RKO (cell line): Measurements from ENCODE around the gene LIF.

Experiments used
- DNase-seq: peaks from one replicate; pipeline ENCODE4 v3.0.0-alpha.2; 2016; ENCODE audit warnings: low spot score

LIF gene

DNA sequence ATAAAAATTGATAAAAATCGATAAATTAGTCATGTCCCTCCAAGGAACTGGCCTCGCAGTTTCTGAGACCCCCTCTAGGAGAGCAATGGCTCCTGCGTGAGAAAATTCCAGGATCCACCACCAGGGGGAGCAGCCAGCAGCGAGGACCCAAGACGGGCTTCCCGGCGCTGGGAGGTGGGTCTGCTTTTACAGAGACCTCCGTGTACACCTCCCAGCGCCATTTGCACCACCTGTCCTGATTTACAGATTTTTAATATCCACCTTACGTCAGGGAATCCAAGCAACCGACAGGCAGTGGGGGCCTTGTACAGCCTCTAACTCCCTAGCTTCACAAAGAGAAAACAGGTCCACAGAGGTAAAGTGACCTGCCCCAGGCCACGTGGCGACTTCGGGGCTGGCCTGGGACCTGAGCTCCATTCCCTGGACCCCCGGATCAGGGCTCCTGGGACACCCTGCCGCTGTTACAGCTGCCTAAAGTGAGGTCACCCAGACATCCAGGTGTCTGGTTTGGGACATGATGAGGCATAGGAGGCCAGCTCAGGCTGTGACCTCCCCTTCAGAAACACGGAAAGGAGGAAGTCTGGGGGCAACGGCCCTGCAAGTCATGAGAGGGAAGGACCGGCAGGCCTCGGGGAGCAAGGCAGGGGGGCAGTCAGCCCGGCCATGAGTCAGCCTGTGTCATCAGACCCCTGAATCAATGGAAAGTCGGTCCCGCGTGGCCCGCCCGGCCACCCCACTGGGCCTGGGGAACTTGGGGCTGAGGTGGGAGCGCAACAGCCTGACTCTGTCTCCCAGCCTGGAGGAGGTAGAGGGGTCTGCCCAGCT is 16.6 kb upstream of the LIF start:
- DNase-seq: peak; percentile 65

DNA sequence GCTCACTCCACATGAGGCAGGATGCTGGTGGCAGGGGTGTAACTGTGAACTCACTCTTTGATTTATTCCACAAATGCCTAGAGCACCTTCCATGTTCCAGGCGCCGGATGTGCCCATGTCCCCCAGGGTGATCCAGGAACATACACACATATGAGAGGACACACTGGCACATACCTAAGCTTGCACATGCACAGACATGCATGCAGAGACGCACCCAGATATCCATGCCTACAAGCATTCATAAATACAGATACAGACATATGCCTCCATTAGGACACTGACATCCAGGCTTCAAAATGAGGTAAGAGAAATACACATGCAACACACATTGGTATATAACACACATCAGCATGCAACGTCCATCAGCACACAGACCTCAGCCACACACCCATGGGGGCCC is 15.6 kb upstream of the LIF start:
- DNase-seq: no peak

DNA sequence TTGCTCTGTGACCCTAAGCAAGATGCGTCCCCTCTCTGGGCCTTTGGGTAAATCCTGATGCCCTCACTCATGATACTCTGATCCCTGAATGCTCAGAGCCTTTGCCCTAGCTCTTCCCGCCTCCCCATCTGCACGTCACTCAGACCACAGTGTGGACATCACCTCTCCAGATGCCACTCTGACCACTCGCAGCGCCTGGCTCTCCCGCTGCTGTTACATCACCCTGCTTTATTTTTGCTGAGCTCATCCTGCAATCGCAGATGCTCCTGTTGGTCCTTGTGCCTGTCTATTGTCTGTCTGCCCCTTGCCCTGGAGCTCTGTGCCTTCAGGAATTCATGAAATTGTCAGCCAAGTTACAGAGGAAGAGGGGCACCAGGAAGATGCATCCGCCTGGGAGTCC is 14.6 kb upstream of the LIF start:
- DNase-seq: no peak

DNA sequence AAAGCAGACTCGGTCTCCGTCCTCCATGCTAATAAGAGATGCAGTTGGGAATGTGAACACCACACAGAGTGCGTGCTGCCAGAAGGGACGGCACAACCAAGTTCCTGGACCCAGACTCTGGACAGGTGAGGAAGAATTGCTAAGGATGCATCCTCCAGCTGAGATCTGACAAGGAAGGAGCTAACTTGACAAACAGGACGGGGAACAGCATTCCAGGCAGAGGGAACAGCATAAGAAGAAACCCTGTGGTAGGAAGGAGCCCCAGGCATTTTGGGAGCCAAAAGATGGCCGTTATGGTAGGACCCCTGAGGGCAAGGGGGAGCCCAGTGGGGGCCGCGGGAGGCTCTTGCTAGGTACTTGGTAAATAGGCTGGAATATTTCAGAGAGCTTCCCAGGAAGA is 14.1 kb upstream of the LIF start:
- no peak for DNase-seq

DNA sequence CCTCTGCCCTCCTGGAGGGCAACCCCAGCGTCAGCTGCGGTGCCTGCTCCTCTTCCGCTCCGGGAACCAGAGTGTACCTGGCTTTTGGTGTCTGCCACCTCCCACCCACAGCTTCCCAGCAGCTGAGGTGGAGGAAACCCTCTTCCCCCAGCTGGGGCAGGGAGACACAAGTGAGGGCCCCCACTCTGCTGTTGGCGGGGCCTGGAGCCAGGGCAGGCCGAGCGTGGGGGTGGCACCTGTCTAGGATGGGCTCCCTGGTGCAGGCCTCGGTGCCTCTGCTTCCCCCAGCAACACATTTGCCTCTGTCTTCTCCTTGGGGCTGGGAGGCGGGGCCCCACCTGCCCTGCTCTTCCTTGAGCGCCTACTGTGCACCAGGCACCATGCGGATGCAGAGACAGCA is 13.7 kb upstream of the LIF start:
- no peak for DNase-seq

DNA sequence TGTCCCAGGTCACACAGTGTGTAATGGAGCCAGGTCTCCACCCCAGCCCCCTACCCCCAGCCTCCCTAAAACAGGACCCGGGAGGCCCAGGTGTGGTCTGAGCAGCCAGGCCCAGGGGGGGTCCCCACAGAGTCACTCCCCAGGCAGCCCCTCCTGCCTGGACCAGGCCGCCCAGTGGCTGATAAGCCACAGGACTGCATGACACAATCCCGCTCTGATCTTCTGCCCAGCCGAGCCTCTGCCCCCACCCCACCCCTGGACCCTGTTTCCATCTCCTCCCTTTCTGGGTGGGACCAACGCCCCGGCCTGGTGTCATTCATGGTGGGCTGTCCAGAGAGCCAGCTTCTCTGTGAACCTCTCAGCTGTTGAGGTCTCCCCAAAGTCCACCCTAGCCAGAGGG is 7.8 kb upstream of the LIF start:
- DNase-seq: peak; percentile 30

DNA sequence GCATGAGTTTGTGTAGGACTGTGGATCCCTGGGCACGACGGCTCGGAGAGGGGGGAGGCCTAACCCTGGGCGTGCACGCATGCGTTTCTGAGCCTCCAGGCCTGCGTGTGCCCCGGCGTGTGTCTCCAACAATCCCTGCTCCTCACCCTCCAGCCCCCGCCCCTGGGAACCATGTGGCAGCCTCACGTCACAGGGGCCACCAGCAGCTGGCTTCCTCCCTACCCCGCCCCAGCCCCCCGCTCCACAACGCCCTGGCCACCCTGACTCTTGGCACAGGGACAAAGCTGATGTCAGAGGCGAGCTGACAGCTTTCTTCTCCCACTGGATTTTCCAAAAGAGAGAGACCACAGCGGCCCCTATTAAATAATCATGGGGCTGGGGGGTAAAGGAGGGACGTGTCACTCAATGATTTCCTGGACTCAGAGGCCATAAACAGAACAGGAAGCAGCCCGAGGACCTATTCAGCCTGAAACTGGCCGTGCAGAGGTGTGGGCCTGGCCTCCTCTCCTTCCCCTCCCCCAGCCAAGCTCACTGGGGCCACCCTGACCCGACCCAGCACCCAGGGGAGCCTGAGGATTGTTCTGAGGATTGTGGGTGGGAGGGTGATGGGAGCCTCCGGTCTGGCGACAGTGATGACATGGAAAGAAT is 6.8 kb upstream of the LIF start:
- peak; percentile 37 for DNase-seq

DNA sequence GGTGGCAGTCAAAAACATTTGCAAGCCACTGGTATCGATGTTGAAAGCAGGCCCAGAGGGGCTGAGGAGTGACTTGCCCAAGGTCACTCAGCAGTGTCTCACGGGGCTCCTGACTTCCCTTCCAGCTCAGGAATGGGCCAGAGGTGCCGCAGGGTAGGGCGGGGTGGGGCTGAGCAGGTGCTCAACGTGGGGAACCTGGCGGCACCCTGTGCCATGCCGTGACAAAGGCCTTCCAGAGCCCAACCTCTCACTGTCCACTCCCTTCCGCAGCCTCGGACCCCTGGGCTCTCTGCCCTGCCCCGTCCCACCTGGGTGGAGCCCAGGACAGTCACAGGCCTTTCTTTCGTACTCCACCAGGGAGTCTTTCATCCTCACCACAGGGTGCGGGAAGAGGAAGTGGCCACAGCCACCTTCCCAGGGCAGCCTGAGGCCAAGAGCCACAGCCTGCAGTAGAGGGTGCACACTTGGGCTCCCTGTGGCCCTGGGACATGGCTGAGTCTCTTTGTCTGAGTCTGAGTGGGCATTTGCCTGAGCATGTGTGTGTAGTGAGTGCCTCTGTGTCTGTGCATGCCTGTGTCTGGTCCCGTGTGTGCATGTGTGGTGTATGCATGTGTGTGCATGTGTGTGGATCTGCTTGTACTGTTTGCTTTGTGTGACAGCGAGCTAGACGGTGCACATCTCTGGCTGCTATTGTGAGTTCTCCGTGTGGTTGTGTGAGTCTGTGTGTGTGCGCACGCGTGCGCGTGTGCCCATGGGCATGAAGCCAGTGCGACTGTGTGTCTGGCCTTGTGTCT is 6.0 kb upstream of the LIF start:
- DNase-seq: peak; percentile 21

DNA sequence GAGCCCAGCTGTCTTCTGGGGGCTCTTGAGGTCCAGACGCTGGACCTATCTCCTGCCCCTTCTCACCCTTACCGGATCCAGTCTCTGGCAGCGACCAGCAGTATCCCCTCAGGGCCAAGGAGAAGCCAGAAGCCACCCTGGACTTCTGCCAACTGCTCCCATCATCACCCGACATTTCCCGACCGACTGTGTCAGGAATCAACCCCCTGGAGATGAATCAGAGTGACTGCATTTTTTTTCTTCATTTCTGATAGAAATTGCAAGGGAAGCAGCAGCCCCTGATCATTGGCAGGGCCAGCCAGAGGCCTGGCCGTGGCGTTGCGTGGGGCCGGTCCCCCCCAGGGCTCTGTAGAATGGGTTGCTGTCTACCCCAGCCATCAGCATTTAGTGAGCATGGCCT is 5.2 kb upstream of the LIF start:
- DNase-seq: peak; percentile 84

DNA sequence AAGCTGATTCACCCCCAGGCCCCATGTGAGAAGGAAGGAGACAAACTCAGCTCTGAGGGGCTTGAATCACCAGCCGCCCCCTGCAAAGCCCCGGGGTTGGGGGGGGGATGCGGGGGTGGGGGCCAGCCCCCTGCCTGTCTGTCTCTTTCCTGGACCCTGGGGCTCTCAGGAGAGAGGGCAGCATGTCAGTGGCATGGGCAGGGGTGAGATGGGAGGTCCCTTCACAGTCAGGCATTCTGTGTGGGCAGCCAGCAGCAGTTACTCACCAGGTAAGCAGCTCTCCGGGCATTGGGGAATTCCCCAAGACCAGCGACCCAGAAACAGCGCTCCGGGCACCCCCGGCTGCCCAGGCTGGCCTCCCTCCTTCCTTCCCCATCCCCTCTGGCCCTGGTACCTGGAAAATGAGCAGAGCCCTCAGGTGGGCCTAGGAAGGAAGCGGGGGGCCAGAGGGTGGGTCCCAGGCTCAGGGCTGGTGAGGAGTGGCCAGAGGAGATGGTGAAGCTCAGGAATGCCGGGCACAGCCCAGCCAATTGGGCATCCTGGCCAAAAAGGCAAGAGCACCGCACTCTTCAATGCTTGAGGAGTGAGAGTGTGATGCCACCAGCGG is 4.2 kb upstream of the LIF start:
- DNase-seq: peak; percentile 85

DNA sequence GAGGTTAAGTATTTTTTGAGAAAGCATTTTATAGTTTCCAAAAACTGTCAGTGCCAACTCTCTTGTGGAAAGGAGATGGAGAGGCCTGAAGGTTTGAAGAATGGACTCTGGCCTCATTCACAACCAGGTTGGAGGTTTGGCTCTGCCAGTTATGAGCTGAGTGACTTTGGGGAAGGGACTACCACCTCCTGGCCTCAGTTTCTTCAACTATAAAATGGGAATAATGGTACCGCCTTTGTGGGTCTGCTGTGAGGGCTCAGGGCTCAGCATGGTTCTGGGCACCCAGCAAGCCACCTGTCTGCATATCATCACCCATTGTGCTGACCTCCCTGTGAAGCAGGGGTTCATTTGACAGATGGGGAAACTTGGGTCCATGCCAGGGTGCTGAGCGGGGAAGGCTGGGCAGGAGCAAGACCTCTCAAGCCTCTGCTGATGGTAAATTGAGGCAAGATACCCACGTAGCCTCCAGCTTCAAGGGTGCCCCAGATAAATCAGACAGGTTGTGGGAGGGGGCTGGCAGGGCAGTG is 3.5 kb upstream of the LIF start:
- DNase-seq: no peak

DNA sequence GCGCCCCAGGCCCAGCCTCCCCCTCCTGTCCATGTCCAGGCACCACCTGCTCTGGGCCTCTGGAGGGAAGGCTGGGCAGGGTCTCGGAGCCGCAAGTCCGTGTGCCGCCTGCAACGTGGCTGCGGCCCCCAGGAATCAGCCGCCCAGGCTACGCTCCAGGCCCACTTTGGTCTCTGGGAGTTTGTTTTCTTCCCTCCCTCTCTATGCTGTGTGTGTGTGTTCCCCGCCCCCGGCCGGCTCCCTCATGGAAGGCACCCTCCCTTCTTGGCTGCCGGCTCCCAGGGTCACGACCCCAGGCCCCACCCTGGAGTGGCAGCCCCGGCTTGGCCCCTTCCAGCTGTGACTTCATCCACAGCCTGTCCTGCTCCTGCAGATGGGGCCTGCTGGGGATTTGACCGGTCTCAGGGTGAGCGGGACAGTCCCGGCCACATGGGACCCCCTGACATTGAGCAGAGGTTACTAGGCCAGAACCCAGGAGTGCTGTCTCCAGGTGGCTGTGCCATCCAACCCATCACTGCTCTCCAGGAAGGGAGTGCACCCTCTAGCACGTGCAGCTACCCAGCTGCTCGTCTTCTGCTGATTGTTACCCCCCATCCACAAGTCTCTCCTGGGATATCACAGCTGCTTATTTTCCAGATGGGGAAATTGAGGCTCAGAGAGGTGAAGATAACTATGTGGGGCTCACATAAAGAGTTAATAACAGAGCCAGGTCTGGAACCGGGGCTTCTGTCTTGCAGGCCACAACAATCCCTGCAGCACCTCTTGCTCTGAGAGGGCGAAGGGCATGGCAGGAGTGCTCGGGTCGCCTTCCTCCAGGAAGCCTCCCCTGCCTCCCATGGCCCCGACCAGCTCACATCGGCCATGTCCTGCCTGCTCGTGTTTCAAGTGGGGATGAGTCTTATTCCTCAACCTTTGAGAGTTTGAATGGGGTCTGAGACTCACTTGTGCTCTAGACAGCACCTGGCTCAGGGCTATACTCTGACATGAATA is 2.8 kb upstream of the LIF start:
- DNase-seq: peak; percentile 65

DNA sequence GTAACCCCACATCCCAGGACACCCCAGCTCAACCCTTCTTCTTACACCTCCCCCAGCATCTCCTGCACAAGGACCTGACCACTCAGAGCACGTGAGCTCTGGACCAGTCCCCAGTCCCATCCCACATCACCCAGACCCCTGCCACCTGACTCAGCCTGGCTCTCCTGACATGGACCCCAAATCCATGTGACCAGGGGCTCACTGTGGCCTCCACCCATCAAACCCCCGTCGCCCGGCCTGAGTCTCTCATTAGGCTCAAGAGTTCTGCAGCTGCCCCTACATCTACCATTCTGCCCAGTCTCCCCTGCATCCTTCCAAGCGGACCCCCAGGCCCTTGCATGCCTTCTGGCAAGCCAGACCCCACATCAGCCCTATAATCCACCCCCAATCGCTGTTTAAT is 1.9 kb upstream of the LIF start:
- DNase-seq: peak; percentile 59

DNA sequence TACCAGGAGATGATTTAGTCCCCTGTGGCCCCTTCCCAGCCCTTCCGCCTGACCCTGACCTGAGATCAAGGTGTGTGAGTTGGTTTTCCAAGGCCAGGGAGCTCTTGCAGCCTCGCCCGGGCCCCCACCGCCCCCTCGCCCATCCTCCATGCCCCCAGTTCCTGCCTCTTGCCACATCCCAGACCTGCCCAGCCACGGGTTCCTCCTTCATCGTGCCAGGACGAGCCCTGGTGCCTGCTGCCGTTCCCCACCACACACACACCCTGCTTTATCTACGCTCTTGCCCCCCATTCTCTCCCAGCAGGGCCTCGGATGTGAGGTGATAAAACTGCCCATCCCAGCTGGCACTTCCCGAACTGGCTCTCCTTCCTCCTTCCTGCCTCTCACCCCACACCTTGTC is 1.4 kb upstream of the LIF start:
- DNase-seq: peak; percentile 71

DNA sequence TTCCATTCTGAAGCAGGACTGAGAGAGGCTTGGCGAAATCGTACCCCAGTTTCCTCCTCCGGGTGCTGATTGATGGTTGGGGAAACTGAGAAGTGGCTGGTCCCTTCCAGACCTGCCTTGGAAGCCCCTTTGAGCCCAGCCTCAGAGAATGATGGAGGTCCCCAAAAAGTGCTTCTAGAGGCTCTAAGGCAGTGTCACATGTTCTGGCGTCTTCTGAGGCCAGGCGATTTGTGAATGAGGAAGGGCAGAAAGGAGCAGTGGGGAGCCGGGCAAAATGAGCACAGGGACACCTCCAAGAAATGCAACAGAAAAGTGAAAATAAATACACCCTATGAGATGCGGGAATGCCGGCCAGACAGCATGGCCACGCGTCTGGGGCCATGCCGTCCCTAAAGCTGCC is 1.0 kb upstream of the LIF start:
- peak; percentile 80 for DNase-seq

DNA sequence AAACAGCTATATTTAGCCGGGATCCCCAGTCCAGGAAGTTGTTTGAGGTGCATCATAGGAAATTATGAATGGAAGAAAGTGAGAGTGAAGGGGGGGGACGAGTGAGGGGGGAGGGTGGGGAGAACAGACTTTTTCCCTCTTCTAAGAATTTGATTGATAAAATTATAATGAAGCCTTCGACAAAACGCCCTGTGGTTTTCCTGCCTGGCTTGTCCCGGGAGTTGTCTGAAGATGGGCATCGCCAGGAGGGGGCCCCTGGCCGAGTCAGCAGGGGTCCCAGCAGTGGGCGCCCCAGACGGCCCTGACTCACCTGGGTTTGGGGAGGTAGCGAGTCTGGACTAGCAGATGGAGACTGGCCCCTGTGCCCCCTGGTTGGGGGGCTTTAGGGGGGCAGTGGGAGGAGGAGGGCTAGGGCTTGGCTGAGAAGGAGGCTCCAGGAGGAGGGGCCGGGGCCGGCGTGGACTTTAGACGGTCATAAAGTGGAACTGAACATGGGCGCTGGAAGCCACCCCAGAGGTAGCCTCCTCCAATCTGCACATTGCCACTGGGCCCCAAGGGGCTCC is 336 bp upstream of the LIF start:
- DNase-seq: peak; percentile 90

DNA sequence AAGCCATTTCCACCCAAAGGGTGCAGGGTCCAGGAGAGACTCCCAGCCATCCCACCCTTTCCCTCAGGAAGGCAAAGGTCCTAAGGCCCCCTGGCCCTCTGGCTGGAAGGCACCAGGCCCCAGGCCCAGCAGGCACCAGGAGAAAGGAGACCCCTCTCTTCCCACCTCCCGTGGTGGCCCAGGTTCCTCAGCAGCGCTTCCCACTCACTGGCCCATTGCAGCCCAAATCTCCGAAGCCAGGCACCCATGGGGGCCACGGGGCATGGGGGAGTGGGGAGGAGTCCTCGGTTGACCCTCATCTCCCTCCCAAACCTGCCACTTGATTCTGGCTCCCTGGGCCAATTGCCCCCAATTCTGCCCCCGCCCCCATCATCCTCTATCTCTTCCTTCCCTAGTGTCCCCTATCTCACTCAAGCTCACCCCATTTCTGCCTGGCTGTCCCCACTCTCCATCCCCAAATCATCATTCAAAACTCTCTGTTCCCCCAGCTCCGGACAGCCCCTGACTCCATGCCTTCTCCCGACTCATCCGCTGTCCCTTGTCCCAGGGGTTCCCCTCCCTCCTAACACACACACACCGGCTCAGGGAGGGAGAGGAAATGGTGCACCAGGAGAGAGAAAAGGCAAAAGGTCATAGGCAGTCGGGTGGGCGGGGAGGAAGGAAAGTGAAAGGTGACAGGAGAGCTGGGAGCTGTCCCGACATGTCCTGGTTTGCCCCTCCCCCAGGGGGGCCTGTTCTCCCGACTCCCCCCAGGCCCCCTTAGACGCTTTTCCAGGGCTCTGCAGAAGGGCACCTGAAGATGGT is 1.2 kb downstream of the LIF start:
- peak; percentile 57 for DNase-seq

DNA sequence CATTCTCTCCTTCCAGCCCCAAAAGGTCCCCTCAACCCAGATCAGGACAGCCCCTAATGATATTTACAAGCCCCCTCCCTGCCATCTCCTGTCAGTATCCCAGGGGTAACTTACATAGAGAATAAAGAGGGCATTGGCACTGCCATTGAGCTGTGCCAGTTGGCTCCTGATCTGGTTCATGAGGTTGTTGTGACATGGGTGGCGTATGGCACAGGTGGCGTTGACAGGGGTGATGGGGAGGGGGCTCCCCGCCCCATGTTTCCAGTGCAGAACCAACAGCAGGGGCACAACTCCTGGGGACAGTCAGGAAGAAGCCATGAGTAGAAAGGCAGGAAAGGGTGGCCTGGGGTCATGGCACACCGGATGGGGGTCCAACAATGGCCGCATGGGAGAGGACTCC is 1.9 kb downstream of the LIF start:
- DNase-seq: no peak

DNA sequence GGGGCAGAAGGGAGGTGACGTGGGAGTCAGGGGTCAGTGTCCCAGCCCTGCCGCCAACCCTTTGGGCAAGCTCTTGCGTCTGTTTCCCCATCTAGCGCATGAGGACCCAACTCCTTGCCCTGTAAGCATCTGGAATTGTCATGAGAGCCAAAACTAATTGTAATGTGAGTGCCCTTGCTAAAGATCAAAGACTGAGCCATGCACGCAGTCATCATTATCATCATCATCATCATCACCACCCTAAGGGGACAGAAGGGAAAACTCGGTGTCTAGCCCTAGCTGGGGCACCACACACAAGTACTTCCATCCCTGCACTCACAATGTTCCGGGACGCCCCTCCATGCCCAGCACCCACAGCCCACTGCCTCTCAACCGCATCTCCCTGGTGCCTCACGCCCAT is 2.5 kb downstream of the LIF start:
- peak; percentile 44 for DNase-seq

DNA sequence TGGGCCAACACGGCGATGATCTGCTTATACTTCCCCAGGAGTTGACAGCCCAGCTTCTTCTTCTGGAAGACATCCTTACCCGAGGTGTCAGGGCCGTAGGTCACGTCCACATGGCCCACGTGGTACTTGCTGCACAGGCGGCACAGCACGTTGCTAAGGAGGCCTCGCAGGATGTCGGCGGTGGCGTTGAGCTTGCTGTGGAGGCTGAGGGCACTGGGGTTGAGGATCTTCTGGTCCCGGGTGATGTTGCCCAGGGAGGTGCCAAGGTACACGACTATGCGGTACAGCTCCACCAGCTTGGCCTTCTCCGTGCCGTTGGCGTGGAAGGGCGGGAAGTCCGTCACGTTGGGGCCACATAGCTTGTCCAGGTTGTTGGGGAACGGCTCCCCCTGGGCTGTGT is 2.9 kb downstream of the LIF start:
- no peak for DNase-seq
